NCI-H2227 (cell line): ENCODE measurements around the gene CTDSPL2.
"Not testable (repeated sequence)": the region's sequence is repeated elsewhere in the genome, so short reads cannot be mapped to it uniquely, and the experiment has no call there.

Source experiments
- DNase-seq: peaks from one replicate; lab custom pipeline; 2025; ENCODE audit not compliant: unreplicated experiment; lab: John Stamatoyannopoulos, UW

Gene CTDSPL2

DNA sequence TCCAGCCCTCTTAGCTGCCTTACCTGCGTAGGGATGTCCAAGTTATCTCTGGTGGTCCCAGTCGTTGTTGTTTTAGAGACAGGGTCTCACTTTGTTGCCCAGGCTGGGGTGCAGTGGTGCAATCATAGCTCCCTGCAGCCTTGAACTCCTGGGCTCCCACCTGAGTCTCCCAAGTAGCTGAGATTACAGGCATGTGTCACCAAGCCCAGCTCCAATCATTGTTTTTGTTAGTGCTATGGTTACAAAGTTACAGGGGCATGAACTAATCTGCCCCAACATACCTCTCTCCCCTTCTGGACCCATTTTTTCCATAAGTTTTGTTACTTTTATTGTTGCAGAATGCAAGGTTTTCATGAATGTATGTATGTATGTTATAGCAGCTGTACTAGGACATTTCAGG, 54.7 kb downstream of the CTDSPL2 start:
- DNase-seq: no peak

DNA sequence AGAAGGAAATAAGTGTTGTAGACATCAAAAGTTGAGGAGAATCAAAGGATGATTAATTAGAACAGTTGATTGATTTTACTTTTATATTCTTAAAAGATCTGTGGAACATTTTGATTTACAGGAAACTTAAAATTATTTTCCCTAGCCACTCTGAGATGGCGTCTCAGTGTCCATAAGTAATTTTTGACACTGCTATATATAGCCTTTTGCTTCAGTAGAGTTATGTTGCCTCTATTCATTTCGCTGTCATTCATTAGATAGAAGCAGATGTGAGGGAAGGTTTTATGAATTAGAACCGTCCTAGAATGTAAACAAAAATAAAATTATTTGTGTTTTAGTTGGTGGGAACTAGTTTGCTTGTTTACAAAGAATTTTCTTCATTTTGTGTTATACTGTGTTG, 58.5 kb downstream of the CTDSPL2 start:
- no peak for DNase-seq

DNA sequence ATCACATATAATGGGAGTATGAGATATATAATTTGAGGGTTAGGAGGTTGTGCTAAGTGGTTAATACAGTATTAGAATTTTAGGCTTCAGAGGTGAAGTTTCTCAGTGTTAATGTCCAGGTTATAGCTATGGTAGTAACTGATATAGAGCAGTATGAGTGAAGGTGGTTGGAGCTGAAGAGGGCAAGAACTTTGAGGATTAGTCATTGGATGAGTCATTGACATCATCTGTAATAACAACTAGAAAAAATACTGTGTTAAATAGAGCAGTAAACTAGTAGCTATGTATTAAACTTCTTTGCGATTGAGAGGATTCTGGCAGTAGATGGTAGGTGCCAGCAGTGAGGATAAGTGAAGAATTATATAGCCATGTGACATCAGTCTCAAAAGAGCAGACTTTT, 62.0 kb downstream of the CTDSPL2 start:
- no peak for DNase-seq

- no peak for DNase-seq
Observed at GRCh38 chr15:44490622-44491021, 63.2 kb downstream of the CTDSPL2 start.

- DNase-seq: no peak
Observed at GRCh38 chr15:44492040-44492439, 64.6 kb downstream of the CTDSPL2 start.

DNA sequence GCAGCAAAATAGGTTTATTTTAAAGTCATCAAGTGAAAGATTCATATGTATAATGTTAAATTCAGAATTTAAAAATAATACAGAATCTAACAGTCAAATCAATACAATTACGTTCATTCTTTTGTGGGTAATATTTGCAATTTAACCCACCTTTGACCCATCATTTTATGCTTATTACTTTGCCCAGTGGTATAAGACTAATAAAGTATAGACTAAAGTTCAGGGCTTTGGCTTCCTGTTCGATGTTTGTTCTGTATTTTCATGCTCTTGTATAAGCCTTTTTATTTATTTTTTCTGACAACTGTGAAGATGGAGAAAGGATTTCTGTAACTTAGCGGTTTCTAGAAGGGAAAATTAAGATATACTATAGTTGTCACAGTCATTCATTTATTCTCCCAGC, 65.2 kb downstream of the CTDSPL2 start:
- no peak for DNase-seq

DNA sequence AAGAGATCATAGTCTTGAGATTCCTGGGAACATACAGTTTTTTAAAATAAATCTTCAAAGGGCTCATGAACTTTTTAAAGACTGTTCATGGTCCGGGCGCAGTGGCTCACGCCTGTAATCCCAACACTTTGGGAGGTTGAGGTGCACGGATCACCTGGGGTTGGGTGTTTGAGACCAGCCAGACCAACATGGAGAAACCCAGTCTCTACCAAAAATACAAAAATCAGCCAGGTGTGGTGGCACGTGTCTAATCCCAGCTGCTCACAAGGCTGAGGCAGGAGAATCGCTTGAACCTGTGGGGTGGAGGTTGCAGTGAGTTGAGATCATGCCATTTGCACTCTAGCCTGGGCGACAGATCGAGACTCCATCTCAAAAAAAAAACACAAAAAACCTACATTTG, 68.1 kb downstream of the CTDSPL2 start:
- no peak for DNase-seq

- no peak for DNase-seq
Observed at GRCh38 chr15:44500555-44500954, 73.1 kb downstream of the CTDSPL2 start.

GRCh38 chr15:44501768-44502366, 74.4 kb downstream of the CTDSPL2 start:
- DNase-seq: peak; percentile 10

- DNase-seq: no peak
Observed at GRCh38 chr15:44516436-44516835, 89.0 kb downstream of the CTDSPL2 start.

DNA sequence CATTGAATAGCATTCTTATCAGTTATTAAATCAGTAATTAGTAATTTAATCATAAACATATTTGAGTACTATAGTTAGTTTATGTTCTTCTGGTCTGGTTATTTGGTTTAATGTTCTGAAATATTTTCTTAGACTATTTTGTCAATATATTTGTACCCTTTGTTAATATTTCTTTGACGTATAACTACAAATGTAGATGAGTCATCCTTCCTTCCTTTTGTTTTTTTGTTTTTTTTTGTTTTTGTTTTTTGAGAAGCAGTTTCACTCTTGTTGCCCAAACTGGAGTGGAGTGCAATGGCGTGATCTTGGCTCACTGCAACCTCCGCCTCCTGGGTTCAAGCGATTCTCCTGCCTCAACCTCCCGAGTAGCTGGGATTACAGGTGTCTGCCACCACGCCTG, 92.1 kb downstream of the CTDSPL2 start:
- no peak for DNase-seq

GRCh38 chr15:44525018-44525417, 97.6 kb downstream of the CTDSPL2 start:
- DNase-seq: no peak

DNA sequence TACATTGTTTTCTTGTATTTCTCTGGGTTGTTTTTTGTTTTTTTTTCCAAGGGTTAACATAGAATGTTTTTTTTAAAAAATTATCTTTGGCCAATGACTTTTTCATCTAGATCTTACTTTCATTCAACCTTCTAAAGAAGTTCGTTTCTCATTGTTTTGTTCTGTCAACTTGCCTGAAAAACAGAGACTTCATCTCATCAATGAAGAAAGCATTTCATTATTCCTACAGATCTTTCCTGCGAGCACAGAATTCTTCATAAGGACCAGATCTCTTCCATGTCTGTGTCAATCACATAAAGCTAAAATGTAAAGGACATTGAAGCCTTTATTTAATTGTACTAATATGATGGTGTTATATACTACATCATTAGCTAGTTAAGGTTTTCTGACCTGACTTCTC, 99.8 kb downstream of the CTDSPL2 start:
- no peak for DNase-seq

DNA sequence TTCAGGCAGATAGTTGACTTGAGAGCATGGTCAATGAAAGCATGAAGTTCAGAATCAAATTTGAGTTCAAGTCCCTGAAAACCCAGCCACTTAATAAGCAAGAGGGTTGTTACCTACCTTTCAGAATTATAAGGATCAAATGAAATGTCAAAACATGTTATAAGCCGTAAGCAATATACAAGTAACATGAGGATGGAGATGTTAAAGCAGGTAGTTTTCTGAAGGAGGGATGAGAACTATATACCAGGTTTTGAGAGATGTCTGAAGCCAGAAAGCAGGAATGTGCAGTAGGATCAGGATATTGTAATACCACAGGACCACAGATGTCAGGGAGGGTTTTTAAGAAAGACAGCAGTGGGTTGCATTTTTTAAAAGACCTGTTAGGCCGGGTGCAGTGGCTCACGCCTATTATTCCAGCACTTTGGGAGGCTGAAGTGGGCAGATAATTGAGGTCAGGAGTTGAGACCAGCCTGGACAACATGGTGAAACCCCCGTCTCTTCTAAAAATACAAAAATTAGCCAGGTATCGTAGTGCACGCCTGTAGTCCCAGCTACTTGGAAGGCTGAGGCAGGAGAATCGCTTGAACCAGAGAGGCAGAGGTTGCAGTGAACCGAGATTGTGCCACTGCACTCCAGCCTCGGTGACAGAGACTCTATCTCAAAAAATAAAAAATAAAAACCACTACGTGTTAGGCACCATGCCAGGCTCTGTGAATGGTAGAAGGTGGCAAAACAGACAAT, 102.6 kb downstream of the CTDSPL2 start:
- no peak for DNase-seq

DNA sequence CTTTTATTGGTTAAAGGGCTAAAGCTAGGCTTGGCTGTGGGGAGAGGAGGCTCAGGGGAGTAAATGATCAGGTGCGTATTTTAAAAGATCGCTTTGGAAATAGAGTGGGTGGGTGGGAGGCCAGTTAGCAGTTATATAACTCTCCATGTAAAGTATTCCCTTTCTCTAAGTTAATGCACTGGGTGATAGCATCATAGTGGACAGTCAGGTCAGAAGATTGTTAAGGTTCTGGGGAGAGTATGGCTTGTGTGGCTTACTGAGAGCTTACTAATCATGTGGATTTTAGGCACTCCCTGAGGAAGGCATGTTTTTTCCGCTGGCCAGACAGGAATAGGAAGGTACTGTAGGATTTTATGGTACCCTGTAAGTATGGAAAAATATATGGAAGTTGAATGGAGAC, 103.2 kb downstream of the CTDSPL2 start:
- no peak for DNase-seq

- DNase-seq: not testable (repeated sequence)
Observed at GRCh38 chr15:44532275-44532674, 104.8 kb downstream of the CTDSPL2 start.

DNA sequence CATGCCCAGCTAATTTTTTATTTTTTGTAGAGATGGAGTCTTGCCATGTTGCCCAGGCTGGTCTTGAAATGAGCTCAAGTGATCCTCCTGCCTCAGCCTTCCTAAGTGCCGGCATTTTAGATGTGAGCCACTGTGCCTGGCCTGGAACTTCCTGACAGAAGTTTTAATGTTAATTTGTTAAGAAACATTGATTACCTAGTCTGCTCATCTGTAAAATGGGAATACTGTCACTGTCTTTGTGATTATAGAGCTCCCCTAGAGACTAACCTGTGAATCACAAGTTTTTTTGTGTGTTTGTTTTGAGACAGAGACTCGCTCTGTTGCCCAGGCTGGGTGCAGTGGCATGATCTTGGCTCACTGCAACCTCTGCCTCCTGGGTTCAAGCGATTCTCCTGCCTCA, 105.3 kb downstream of the CTDSPL2 start:
- no peak for DNase-seq

DNA sequence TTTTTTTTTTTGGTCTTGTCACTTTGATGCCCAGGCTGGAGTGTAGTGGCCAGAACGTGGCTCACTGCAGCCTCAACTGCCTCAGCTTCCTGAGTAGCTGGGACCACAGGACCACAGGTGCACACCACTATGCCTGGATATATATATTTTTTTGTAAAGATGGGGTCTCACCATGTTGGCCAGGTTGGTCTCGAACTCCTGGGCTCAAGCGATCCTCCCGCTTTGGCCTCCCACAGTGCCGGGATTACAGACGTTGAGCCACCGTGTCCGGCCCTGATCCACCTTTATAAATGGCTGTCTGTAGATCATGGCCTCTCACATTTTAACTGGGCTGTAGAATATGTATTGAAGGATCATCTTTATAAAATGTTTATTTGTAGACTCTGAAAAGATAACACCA, 107.7 kb downstream of the CTDSPL2 start:
- DNase-seq: no peak

DNA sequence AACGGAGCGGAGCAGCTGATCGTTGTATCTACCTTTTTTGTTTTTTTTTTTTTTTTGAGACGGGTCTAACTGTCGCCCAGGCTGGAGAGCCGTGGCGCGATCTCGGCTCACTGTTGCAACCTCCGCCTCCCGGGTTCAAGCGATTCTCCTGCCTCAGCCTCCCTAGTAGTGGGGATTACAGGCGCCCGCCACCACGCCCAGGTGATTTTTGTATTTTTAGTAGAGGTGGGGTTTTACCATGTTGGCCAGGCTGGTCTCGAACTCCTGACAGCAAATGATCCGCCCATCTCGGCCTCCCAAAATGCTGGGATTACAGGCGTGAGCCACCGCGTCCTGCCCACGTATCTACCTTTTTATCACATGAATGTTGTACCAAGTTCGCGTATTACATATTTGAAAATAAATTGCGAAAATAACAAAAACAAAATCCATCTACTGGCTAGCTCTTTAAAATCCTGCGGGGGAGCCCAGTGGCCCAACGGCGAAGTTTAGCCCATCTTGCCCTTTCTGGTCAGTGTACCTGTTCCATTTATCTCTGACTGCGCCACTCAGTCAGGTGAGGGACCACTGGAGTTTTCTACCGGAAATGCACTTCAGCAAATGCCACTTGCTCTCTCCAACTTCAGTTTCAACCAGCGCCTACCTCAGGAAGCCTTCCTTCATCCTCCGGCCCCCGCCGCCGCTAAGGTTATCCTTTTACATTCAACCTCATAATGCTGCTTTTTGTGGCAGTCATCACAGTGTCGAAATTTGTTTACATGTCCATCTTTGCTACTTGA, 108.3 kb downstream of the CTDSPL2 start:
- no peak for DNase-seq

DNA sequence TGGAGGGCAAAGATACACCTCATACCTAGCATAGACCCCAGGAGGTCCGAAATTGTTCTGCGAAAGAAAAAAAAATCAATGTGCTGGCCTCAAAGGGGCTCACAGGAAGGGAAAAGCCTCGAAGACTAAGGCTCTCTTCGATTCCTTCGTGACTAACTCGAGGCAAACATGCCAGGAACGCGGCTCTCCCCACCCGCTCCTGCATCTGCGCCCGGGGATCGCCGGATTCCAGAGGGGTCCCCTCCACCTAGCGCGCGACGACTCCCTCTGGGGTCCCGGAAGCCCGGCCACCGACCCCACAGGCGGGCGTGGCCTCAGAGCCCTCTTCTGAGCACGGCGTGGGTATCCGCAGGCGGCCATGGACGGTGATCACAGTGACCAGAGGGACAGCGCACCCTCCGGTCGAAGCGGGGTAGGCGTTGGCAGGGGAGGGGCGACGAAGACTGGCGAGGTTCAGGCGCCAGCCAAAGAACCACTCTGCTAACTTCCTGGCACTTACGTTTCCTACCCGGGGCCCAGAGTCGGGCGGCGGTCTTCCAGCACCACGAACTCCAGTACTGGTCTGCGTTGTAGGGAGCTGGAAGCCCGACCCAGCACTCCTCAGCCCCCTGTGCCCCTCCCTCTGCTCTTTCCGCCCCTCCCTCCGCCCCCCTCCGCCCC, 109.0 kb downstream of the CTDSPL2 start:
- peak; percentile 94 for DNase-seq

DNA sequence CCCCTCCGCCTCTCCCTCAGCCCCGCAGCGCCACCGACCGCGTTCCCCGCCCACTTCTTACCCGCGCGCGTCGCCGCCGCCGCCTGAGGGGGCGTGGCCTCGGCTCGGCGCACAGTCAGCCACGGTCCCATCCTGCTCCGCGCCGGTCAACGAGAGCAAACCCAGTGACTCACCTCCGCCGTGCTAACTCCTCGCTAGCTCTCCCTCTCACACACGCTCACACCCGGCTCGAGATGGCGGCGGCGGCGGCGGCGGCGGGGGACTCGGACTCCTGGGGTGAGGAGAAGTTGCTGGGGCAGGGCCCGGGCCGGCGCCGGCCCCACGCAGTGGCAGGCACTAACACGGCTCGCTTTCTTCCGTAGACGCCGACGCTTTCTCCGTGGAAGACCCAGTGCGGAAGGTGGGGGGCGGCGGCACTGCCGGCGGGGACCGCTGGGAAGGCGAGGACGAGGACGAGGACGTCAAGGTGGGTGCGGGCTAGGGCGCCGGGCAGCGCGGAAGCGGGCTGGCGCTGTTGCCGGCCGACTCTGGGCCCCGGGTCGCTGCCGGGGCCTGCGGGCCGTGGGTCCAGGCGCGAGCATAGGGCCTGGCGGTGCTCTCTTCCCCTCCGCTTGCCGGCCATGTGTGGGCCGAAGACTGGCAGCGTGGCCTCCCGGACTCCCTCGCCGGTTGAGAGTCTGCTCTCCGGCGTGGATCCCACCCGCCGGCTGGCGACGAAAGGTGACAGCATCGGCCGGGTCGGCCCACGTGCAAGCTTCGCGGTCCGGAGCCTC, 109.7 kb downstream of the CTDSPL2 start, which contains the start of gene EIF3J:
TSS of gene EIF3J (plus strand) at position 186 of the 773 bp plus-strand sequence. CDS start at position 234, 48 bp downstream.
- peak; percentile 94 for DNase-seq
